ENCODE data around the gene BAIAP3.

BAIAP3 gene

DNA sequence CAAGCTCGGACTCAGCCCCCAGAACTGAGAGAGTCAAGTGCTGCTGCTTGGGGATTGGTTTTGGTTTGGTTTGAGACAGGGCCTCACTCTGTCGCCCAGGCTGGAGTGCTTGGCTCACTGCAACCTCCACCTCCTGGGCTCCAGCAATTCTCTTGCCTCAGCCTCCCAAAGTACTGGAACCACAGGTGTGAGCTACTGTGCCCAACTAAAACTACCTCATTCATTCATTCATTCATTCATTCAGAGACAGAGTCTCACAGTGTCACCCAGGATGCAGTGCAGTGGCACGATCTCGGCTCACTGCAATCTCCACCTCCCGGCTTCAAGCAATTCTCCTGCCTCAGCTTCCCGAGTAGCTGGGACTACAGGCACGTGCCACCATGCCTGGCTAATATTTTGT is 56.3 kb downstream of the BAIAP3 start:
- no peak for DNase-seq (ENCODE audit: low read depth in 4 of 4, low spot score in 1 of 4)

DNA sequence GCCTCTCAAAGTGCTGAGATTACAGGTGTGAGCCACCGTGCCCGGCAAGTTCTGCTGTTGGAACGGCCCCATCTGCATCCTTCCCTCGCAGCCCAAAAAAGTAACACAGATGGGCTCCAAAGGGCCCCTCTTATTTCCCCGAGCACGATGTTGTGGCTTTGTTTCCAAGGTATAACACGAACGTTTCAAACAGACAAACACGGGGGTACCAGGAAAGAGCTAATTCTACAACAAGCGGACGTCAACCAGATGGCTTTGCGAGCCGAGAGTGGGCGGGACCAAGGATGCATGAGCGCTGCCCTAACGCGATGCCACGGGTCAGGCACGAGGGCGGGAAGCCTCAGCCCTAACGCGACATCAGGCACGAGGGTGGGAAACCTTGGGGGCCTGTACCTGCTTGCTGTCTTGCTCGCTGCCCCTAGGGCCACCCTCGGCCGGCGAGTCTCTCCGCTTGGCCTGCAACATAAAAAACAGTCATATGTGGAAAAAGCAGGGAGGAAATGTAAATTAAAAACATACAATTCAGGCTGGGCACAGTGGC is 56.9 kb downstream of the BAIAP3 start:
- no peak for DNase-seq (ENCODE audit: low read depth in 4 of 4, low spot score in 1 of 4)

DNA sequence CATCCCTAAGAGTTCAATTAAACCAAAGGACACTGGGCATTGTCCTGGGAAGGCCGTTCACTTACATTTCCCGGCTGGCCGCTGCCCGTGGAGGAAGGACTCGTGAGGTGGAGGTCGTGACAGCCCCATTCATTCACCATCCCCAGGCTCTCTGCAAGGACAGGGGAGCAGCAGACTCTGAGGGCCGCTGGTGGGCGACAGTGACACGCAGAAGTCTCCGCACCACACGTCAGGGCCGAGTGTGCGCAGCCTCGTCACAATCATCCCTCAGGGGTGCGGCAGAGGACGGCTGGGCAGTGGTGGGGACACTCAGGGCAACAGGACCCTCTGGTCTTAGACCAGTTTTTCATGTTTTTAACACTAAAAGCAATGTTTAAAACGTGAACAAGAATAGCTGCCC is 59.4 kb downstream of the BAIAP3 start:
- no peak for DNase-seq (ENCODE audit: low read depth in 4 of 4, low spot score in 1 of 4)

DNA sequence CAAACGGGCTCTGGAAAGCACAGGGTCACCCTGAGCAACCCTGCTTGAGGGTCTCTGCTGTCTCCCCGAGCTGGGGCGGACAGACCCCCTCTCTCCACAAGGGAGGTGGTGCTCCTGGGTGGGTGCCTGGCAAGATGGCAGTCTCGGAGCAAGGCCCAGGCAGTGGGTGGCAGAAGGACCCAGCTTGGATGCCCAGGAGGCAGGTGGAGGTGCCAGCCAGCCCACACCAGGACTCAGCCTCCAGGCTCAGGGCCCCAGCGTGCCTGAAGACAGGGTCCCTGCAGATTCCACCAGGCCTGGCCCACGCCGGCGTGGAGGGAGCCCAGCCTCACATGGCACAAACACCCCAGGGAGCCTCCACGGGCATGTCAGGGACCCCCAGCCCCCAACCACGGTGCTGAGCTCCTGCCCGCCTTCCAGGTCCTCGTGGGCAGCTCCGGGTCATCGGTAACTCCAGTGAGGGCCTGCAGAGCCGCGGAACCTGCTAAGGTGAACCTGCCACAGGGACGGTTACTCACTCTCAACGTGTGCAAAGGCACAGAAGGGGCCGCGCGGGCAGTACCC is 60.2 kb downstream of the BAIAP3 start:
- no peak for DNase-seq (ENCODE audit: low read depth in 4 of 4, low spot score in 1 of 4)

DNA sequence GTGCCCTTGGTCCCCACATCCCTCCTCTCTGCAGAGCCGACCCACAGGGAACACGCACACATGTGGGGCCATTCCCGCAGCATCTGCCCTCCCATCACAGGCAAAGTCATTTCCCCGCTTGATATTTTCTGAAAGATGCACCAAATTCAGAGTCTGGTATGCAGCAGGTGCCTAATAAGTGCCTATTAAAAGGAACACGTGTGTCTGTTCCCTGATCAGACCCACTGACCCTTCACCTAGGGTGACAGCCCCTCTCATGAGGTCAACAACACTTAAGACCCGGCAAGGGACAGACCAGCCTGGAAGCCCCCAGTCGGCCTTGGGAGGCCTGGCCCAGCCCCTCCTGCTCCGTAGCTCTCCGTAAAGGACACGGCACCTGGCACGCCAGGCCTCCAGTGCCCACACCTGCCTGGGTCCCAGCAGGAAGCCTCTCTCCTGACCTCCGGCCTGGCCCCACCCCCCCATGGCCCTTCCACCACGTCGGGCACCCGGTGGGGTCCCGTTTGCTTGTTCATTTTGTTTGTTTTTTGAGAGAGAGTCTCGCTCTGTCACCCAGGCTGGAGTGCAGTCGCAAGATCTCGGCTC is 61.0 kb downstream of the BAIAP3 start:
- no peak for DNase-seq (ENCODE audit: low read depth in 4 of 4, low spot score in 1 of 4)

DNA sequence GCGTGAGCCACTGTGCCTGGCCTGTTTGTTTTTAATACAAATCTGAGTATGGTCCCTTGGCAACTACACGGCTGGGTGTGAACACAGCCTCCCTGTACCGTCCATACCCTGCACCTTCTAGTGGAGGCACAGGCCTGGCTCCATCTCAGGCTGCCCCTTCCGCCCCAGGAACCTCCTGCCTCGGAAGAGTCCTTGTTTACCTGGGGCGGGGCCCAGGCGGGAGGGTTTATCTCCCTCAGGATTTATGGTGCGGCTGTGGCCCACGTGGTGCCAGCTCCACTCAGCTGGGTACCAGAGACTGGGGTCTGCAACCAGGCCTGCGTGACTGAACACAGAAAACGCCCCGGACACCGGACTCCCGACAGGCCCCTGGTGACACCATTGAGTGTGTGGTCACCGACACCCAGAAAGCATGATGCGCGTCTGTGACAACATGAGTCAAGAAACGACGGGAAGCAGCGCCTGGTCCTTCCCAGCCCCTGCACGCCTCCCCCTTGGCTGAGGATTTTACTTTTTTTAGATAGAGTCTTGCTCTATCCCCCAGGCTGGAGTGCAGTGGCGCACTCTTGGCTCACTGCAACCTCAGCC is 62.1 kb downstream of the BAIAP3 start:
- DNase-seq (ENCODE audit: low read depth in 4 of 4, low spot score in 1 of 4), result no peak

DNA sequence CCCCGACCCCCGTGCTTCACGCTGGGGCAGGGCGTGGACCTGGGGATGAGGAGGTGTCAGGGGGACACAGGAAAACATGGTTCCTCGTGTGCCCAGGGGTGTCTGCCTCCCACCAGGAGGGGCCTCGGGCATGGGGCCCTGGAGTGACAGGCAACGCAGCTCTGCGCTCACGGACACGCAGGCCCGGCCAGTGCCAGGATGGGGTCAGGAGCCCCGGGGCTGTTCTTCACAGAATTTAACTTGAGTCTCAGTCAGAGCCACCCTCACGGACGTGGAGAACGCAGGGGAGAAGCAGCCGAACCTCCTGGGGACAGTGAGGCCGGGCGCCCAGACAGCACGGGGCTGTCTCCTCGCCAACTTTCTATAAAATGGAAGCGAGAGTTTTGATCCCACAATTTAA is 64.3 kb downstream of the BAIAP3 start:
- no peak for DNase-seq (ENCODE audit: low read depth in 4 of 4, low spot score in 1 of 4)

DNA sequence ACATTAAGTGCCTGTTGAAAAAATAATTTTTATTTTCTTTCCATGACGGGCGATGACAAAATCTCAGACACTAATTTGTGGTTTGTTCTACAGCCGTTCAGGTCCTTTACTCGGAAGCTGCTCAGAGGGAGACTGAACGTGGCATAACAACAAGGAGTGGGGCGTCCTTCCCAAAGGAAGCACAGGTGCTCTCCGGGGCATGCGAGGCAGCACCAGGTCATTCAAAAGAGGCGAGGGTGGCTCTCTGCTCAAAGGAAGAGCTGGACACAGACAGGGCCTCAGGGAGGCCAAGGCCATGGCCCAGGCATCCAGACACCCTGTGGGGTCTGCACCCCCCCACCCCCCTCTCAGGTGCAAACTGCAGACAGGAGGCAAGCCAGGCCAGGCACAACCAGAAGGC is 64.9 kb downstream of the BAIAP3 start:
- no peak for DNase-seq (ENCODE audit: low read depth in 4 of 4, low spot score in 1 of 4)
